Thyroid gland (tissue), 4 donors: ENCODE results near the gene CDH24.

Experiments
- CTCF ChIP-seq, 6 experiments: fragments of 200-600 bp in 3 of 6; fragments of 450-650 bp in 3 of 6; sonication (generic) in 3 of 6; IDR thresholded peaks; one replicate each; pipeline ENCODE4 v1.5.1; 2016 to 2019; ENCODE audit warnings: antibody characterized with exemption in 6 of 6, mild to moderate bottlenecking in 2 of 6, inconsistent platforms in 1 of 6, moderate library complexity in 1 of 6
- POLR2A ChIP-seq, 2 donors: fragments of 450-650 bp; IDR thresholded peaks; one replicate each; pipeline ENCODE4 v1.6.1; 2017; ENCODE audit warnings: antibody characterized with exemption in 2 of 2, mild to moderate bottlenecking in 2 of 2, moderate library complexity in 1 of 2

- no peak for TF ChIP-seq POLR2A (IDR thresholded peaks at IDR 0.05)
- no peak for TF ChIP-seq CTCF (IDR thresholded peaks at IDR 0.05)
Observed at GRCh38 chr14:23101213-23101970, 44.1 kb upstream of the CDH24 start.
